Neural cell (in vitro differentiated cells): ENCODE data around the gene UBE3A. TPM values are rescaled to one million over a fixed set of nuclear protein-coding genes. Genes with fewer than 3 reads are reported as not detected.

ENCODE experiments used
- H2AFZ ChIP-seq: fragments of 200-600, 300-800 bp; sonication (generic), shearing (Covaris generic); 2 replicates; pipeline ENCODE4 v1.6.0; 2014; ENCODE audit warnings: low read depth, mild to moderate bottlenecking, antibody characterized with exemption, low read length, moderate library complexity
- H3F3A ChIP-seq: fragments of 200-600 bp; shearing (Covaris generic); 2 replicates; pipeline ENCODE4 v1.6.1; 2016; ENCODE audit warnings: mild to moderate bottlenecking, moderate library complexity, mixed read lengths, antibody characterized with exemption, low read length; ENCODE audit not compliant: insufficient read depth, poor library complexity, severe bottlenecking
- H3K27ac ChIP-seq: fragments of 200-600, 300-800 bp; sonication (generic), shearing (Covaris generic); 2 replicates; pipeline ENCODE4 v1.5.1; 2014; ENCODE audit warnings: mild to moderate bottlenecking, low read length, moderate library complexity
- H3K27me3 ChIP-seq: fragments of 300-800, 200-600 bp; sonication (generic), shearing (Covaris generic); 2 replicates; pipeline ENCODE4 v1.6.0; 2014; ENCODE audit warnings: mild to moderate bottlenecking, low read depth, low read length, moderate library complexity; ENCODE audit not compliant: insufficient read depth
- H3K36me3 ChIP-seq: fragments of 300-800, 200-600 bp; sonication (generic), shearing (Covaris generic); 2 replicates; pipeline ENCODE4 v1.5.1; 2014; ENCODE audit warnings: mild to moderate bottlenecking, antibody characterized with exemption, low read length, moderate library complexity; ENCODE audit not compliant: insufficient read depth
- H3K4me2 ChIP-seq: fragments of 300-800, 200-600 bp; sonication (generic), shearing (Covaris generic); 2 replicates; pipeline ENCODE4 v1.6.0; 2014; ENCODE audit warnings: mild to moderate bottlenecking, low read length
- H3K4me3 ChIP-seq: fragments of 300-800, 200-600 bp; sonication (generic), shearing (Covaris generic); 2 replicates; pipeline ENCODE4 v1.5.1; 2014; ENCODE audit warnings: mild to moderate bottlenecking, low read length, moderate library complexity
- H3K79me2 ChIP-seq: fragments of 200-600 bp; shearing (Covaris generic); replicated peaks from 2 replicates; pipeline ENCODE4 v1.6.0; 2014; ENCODE audit warnings: mild to moderate bottlenecking, low read length, moderate library complexity; ENCODE audit not compliant: insufficient read depth
- H3K9ac ChIP-seq: fragments of 300-800, 200-600 bp; sonication (generic), shearing (Covaris generic); 2 replicates; pipeline ENCODE4 v1.6.1; 2016; ENCODE audit warnings: mild to moderate bottlenecking, low read length, mixed read lengths
- H3K9me2 ChIP-seq: fragments of 200-600 bp; shearing (Covaris generic); 2 replicates; pipeline ENCODE4 v1.6.1; 2016; ENCODE audit warnings: mild to moderate bottlenecking, low read length, mixed read lengths; ENCODE audit not compliant: insufficient read depth
- H3K9me3 ChIP-seq: fragments of 200-600, 300-800 bp; sonication (generic), shearing (Covaris generic); 2 replicates; pipeline ENCODE4 v1.6.1; 2016; ENCODE audit warnings: mild to moderate bottlenecking, mixed run types, low read length, moderate library complexity, mixed read lengths
- H4K20me1 ChIP-seq: fragments of 200-600 bp; shearing (Covaris generic); 2 replicates; pipeline ENCODE4 v1.6.1; 2016; ENCODE audit warnings: mild to moderate bottlenecking, mixed run types; ENCODE audit not compliant: insufficient read depth
- EP300 ChIP-seq: fragments of 450-650 bp; conservative IDR thresholded peaks from 2 replicates; pipeline ENCODE4 v1.6.1; 2014; ENCODE audit warnings: antibody characterized with exemption, mild to moderate bottlenecking, moderate library complexity; ENCODE audit not compliant: poor library complexity, severe bottlenecking
- EZH2 ChIP-seq: fragments of 200-600, 300-800 bp; shearing (Covaris generic), sonication (generic); IDR thresholded peaks from 2 replicates; pipeline ENCODE4 v1.6.1; 2014; ENCODE audit warnings: antibody characterized with exemption, low read length, borderline replicate concordance, mild to moderate bottlenecking; ENCODE audit not compliant: insufficient read depth, poor library complexity, severe bottlenecking
- MXI1 ChIP-seq: fragments of 450-650 bp; conservative IDR thresholded peaks from 2 replicates; pipeline ENCODE4 v1.6.1; 2014; ENCODE audit warnings: antibody characterized with exemption, mild to moderate bottlenecking; ENCODE audit not compliant: poor library complexity, severe bottlenecking
- POLR2AphosphoS5 ChIP-seq: IDR thresholded peaks from 2 replicates; pipeline ENCODE4 v1.6.1; 2012
- RAD21 ChIP-seq: fragments of 450-650 bp; conservative IDR thresholded peaks from 2 replicates; pipeline ENCODE4 v1.6.1; 2014; ENCODE audit warnings: antibody characterized with exemption, mild to moderate bottlenecking, moderate library complexity
- SMC3 ChIP-seq: fragments of 450-650 bp; conservative IDR thresholded peaks from 2 replicates; pipeline ENCODE4 v1.6.1; 2014; ENCODE audit warnings: antibody characterized with exemption, mild to moderate bottlenecking, moderate library complexity; ENCODE audit not compliant: poor library complexity
- TAF1 ChIP-seq: IDR thresholded peaks from 2 replicates; pipeline ENCODE4 v1.6.1; 2012; ENCODE audit warnings: low read depth
- polyA plus RNA-seq: library from polyadenylated mRNA; depleted of rRNA; stranded (reverse); fragments of >200 nt; gene quantifications from 2 replicates; pipeline ENCODE4 v1.2.3, GENCODE V29; 2014
- TF ChIP-seq, protein P1 (sequence below): IDR thresholded peaks from 2 replicates; pipeline ENCODE4 v1.6.1; 2012; ENCODE audit warnings: borderline replicate concordance
- TF ChIP-seq, protein P2 (sequence below): fragments of 450-650 bp; IDR thresholded peaks from 2 replicates; pipeline ENCODE4 v1.5.1; 2014; ENCODE audit warnings: antibody characterized with exemption, mild to moderate bottlenecking, moderate library complexity; ENCODE audit not compliant: poor library complexity, severe bottlenecking

Gene UBE3A
- polyA plus RNA-seq, 1 donor from 2014 or later = 98.5 TPM

DNA sequence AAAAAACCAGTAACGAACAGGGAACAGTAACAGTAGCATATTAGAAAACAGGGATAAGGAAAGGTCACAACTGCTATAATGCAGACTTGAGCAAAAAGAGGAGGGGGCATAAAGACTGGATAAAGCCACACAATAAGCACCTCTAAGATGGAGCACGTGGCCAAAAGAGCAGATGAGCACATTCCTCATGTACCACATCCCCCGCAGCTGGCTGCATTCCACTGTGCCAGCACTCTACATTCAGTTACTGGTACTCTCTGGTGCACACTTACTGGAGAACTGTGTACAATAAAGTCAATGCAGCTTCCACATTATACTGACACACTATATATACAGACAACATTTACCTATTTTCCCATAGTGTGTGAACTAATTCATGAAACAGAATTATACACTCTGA is 64.7 kb downstream of the UBE3A start:
- Histone ChIP-seq H3K27ac (no peak overlapping the region), H4K20me1 (no peaks in the 10 kb centered on the region), H3K9me2 (no peaks in the 10 kb centered on the region), H3K4me3 (no peak overlapping the region), H2AFZ (no peak overlapping the region), H3K27me3 (no peaks in the 10 kb centered on the region), H3F3A (peaks cover 3% of the 10 kb centered on the region), H3K79me2 (peaks cover 16% of the 10 kb centered on the region), H3K4me2 (no peak overlapping the region), H3K9ac (no peak overlapping the region), H3K36me3 (peaks cover 13% of the 10 kb centered on the region), H3K9me3 (no peaks in the 10 kb centered on the region)
- TF ChIP-seq MXI1 = no peak
- no peak for TF ChIP-seq TAF1
- no peak for TF ChIP-seq SMC3
- TF ChIP-seq RAD21 = no peak
- TF ChIP-seq EP300 = no peak
- TF ChIP-seq, protein P1, sequence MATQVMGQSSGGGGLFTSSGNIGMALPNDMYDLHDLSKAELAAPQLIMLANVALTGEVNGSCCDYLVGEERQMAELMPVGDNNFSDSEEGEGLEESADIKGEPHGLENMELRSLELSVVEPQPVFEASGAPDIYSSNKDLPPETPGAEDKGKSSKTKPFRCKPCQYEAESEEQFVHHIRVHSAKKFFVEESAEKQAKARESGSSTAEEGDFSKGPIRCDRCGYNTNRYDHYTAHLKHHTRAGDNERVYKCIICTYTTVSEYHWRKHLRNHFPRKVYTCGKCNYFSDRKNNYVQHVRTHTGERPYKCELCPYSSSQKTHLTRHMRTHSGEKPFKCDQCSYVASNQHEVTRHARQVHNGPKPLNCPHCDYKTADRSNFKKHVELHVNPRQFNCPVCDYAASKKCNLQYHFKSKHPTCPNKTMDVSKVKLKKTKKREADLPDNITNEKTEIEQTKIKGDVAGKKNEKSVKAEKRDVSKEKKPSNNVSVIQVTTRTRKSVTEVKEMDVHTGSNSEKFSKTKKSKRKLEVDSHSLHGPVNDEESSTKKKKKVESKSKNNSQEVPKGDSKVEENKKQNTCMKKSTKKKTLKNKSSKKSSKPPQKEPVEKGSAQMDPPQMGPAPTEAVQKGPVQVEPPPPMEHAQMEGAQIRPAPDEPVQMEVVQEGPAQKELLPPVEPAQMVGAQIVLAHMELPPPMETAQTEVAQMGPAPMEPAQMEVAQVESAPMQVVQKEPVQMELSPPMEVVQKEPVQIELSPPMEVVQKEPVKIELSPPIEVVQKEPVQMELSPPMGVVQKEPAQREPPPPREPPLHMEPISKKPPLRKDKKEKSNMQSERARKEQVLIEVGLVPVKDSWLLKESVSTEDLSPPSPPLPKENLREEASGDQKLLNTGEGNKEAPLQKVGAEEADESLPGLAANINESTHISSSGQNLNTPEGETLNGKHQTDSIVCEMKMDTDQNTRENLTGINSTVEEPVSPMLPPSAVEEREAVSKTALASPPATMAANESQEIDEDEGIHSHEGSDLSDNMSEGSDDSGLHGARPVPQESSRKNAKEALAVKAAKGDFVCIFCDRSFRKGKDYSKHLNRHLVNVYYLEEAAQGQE = no peak
- no peak for TF ChIP-seq EZH2
- TF ChIP-seq, protein P2, sequence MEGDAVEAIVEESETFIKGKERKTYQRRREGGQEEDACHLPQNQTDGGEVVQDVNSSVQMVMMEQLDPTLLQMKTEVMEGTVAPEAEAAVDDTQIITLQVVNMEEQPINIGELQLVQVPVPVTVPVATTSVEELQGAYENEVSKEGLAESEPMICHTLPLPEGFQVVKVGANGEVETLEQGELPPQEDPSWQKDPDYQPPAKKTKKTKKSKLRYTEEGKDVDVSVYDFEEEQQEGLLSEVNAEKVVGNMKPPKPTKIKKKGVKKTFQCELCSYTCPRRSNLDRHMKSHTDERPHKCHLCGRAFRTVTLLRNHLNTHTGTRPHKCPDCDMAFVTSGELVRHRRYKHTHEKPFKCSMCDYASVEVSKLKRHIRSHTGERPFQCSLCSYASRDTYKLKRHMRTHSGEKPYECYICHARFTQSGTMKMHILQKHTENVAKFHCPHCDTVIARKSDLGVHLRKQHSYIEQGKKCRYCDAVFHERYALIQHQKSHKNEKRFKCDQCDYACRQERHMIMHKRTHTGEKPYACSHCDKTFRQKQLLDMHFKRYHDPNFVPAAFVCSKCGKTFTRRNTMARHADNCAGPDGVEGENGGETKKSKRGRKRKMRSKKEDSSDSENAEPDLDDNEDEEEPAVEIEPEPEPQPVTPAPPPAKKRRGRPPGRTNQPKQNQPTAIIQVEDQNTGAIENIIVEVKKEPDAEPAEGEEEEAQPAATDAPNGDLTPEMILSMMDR = no peak
- no peak for TF ChIP-seq POLR2AphosphoS5

DNA sequence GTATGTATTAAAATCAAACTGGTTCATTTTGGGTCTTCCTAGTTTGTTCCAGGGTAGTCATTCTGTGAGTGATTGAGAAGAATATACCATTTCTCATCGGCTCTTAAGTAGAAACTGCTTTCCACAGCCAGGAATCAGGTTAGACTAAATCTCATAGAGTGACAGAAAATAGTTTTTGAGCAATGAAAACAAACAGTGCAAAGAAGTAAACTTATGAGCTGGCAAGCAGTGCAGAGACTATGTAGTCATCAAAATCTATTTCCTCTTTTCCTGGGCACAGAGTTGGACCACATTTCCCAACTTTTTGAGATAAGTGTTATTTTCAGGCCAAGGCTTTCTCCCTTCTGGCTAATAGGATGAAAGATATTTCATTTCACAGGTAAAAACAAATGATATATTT is 66.5 kb downstream of the UBE3A start:
- Histone ChIP-seq H2AFZ (no peak overlapping the region), H3F3A (peaks cover 3% of the 10 kb centered on the region), H3K9me3 (no peaks in the 10 kb centered on the region), H3K9me2 (no peaks in the 10 kb centered on the region), H3K36me3 (peaks cover 13% of the 10 kb centered on the region), H3K27ac (no peak overlapping the region), H4K20me1 (no peaks in the 10 kb centered on the region), H3K27me3 (no peaks in the 10 kb centered on the region), H3K4me3 (no peak overlapping the region), H3K4me2 (no peak overlapping the region), H3K79me2 (peaks cover 4% of the 10 kb centered on the region), H3K9ac (no peak overlapping the region)
- TF ChIP-seq RAD21 (no peak), MXI1 (no peak), EZH2 (no peak), SMC3 (no peak), EP300 (no peak), TAF1 (no peak)
- TF ChIP-seq, protein P1 = no peak
- TF ChIP-seq, protein P2 = no peak
